Fibroblast of lung (primary cell): ENCODE data around the gene RRBP1. TPM values are rescaled to one million over a fixed set of nuclear protein-coding genes. Genes with fewer than 3 reads are reported as not detected.

Experiments used
- DNase-seq, 2 donors: peaks; one replicate each; pipeline versions ENCODE4 v3.0.0 to v3.0.0-alpha.2; 2010; ENCODE audit warnings: low read depth in 2 of 2
- H2AFZ ChIP-seq: 2 replicates; pipeline ENCODE4 v1.5.1; 2012; ENCODE audit warnings: low read length, control low read depth, inconsistent platforms
- H3K27ac ChIP-seq: 2 replicates; pipeline ENCODE4 v1.5.1; 2011; ENCODE audit warnings: low read length, control low read depth; ENCODE audit not compliant: insufficient read depth
- H3K27me3 ChIP-seq: 2 replicates; pipeline ENCODE4 v1.5.1; 2011; ENCODE audit warnings: mild to moderate bottlenecking, low read length; ENCODE audit not compliant: control insufficient read depth, insufficient read depth
- H3K36me3 ChIP-seq: 2 replicates; pipeline ENCODE4 v1.5.1; 2011; ENCODE audit warnings: low read length; ENCODE audit not compliant: control insufficient read depth, insufficient read depth
- H3K4me1 ChIP-seq: 2 replicates; pipeline ENCODE4 v1.5.1; 2011; ENCODE audit warnings: low read length; ENCODE audit not compliant: control insufficient read depth, insufficient read depth; ENCODE audit errors: extremely low read depth
- H3K4me2 ChIP-seq: 2 replicates; pipeline ENCODE4 v1.5.1; 2011; ENCODE audit warnings: low read length, control low read depth; ENCODE audit not compliant: insufficient read depth; ENCODE audit errors: extremely low read depth
- H3K4me3 ChIP-seq, 4 experiments: fragments of 200-600 bp in 1 of 4; sonication (generic) in 1 of 4; replicated peaks in 1 of 4; 2 replicates each; pipeline ENCODE4 v1.5.1; 2011 to 2016; ENCODE audit warnings: low read length in 4 of 4, low read depth in 3 of 4, mild to moderate bottlenecking in 3 of 4, control low read depth in 2 of 4, inconsistent platforms in 1 of 4, mixed read lengths in 1 of 4; ENCODE audit not compliant: insufficient read depth in 1 of 4; ENCODE audit errors: control extremely low read depth in 1 of 4
- H3K79me2 ChIP-seq: 2 replicates; pipeline ENCODE4 v1.5.1; 2012; ENCODE audit warnings: mild to moderate bottlenecking, low read length, inconsistent platforms; ENCODE audit not compliant: control insufficient read depth, insufficient read depth
- H3K9ac ChIP-seq: 2 replicates; pipeline ENCODE4 v1.5.1; 2011; ENCODE audit warnings: mild to moderate bottlenecking, low read length, control low read depth; ENCODE audit not compliant: insufficient read depth
- H3K9me3 ChIP-seq: 2 replicates; pipeline ENCODE4 v1.5.1; 2012; ENCODE audit warnings: low read depth, low read length; ENCODE audit not compliant: control insufficient read depth, insufficient read depth
- H4K20me1 ChIP-seq: 2 replicates; pipeline ENCODE4 v1.5.1; 2011; ENCODE audit warnings: low read length; ENCODE audit not compliant: control insufficient read depth, insufficient read depth; ENCODE audit errors: extremely low read depth
- CTCF ChIP-seq, 2 donors: IDR thresholded peaks in 1 of 2; conservative IDR thresholded peaks in 1 of 2; 1 replicate in 1 of 2; 2 replicates in 1 of 2; pipeline ENCODE4 v1.5.1; 2011 to 2012; ENCODE audit warnings: low read length in 2 of 2, control low read depth in 1 of 2, inconsistent platforms in 1 of 2, low read depth in 1 of 2, mild to moderate bottlenecking in 1 of 2
- EZH2 ChIP-seq: IDR thresholded peaks from 2 replicates; pipeline ENCODE4 v1.5.1; 2012; ENCODE audit warnings: low read length, control low read depth, mild to moderate bottlenecking; ENCODE audit errors: missing control alignments
- polyA plus RNA-seq, 2 donors: library from polyadenylated mRNA; depleted of rRNA in 1 of 2; stranded (reverse) in 1 of 2; unstranded in 1 of 2; fragments of >200 nt; gene quantifications; 2 replicates each; pipeline ENCODE4 v1.2.1, GENCODE V29; 2011 to 2012; ENCODE audit warnings: missing spikeins in 1 of 2
- total RNA-seq: library from RNA; depleted of rRNA; stranded (reverse); fragments of >200 nt; gene quantifications from 2 replicates; pipeline ENCODE4 v1.2.1, GENCODE V29; 2014

The RRBP1 gene
- total and polyA plus RNA-seq, 2 donors (not counting 1 experiment from before 2014, with no cell fraction given): 169 to 233 TPM

DNA sequence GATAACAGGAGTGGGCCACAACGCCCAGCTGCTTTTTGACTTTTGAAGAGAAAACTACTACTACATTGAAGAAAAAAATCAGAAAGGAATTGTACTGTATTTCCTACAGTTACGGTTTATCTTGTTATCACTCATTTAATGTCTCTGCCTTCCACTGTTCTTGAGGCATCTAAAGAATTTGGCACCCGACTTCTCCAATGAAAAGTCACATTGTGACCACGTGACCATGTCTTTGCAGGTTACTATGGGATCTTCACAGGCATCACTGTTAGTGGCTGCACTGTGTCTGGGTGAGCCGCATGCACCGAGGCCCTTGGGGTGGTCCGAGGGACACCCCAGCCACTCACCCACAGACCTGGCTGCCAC lies 26.8 kb downstream of the RRBP1 start:
- no peak for TF ChIP-seq CTCF (conservative IDR thresholded peaks at IDR 0.05 in 1 of 2, IDR thresholded peaks at IDR 0.05 in 1 of 2; ENCODE audit: low read depth in 1 of 2, low read length in 2 of 2)
- no peak for TF ChIP-seq EZH2
- Histone ChIP-seq H3K36me3 (peaks cover 28% of the 10 kb centered on the region), H3K79me2 (peaks cover 83% of the 10 kb centered on the region), H3K27me3 (no peaks in the 10 kb centered on the region), H3K27ac (peak overlapping the region; percentile 26), H3K9me3 (no peaks in the 10 kb centered on the region), H3K9ac (no peak overlapping the region), H3K4me2 (no peak overlapping the region), H3K4me3 (no peak overlapping the region), H2AFZ (no peak overlapping the region), H3K4me1 (peaks cover 21% of the 10 kb centered on the region), H4K20me1 (peaks cover 5% of the 10 kb centered on the region)
- DNase-seq: peak in 1 of 2 donors; percentile 63

DNA sequence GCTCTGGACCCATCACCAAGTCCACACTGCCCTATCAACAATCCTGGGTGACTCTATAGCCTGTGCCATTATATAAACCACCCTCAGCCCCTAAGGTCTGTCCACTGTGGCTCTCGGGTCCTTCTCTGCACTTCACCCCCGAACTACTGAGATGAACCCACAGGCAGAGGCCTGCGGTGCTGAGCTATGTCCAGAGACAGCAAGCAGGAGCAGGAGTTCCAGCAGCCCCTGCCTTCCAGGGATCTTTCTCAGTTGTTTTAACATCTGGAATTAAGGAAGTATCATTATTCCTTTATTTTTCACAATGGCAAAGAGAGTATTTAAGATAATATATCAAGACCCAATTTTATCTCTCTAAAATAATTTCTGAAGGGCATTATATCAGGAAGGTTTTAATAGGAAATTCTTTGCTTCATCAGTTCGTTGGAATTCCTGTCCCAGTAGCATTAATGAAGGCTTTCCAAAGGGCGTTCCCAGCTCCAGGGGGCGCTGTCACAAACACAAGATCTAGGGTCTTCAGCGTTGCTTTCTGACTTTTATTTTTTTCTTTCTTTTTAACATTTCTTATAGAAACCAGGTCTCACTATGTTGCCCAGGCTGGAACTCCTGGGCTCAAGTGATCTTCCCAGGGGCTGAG lies 27.3 kb downstream of the RRBP1 start:
- peaks cover 27% of the 10 kb centered on the region for H3K36me3 ChIP-seq
- H4K20me1 ChIP-seq: peaks cover 4% of the 10 kb centered on the region
- no peaks in the 10 kb centered on the region for H3K27me3 ChIP-seq

More for the DNA sequence above, 27.3 kb downstream of the RRBP1 start:
- no peak overlapping the region for H3K4me3 ChIP-seq
- no peak overlapping the region for H3K9ac ChIP-seq
- peaks cover 83% of the 10 kb centered on the region for H3K79me2 ChIP-seq
- H3K9me3 ChIP-seq: no peaks in the 10 kb centered on the region
- H3K4me2 ChIP-seq: no peak overlapping the region
- H3K4me1 ChIP-seq: peaks cover 22% of the 10 kb centered on the region
- peak; percentile 71 to 73 for TF ChIP-seq CTCF (conservative IDR thresholded peaks at IDR 0.05 in 1 of 2, IDR thresholded peaks at IDR 0.05 in 1 of 2; ENCODE audit: low read depth in 1 of 2, low read length in 2 of 2)
- no peak for TF ChIP-seq EZH2
- DNase-seq: peak; percentile 38 to 62
- H3K27ac ChIP-seq: peak overlapping the region; percentile 26
- no peak overlapping the region for H2AFZ ChIP-seq
